Skeletal muscle cell (primary cell): ENCODE results near the gene ARIH2.
A peak's percentile ranks its signal among the peaks of the same experiment; 100 is the strongest.

Source experiments
- DNase-seq: peaks from one replicate; pipeline ENCODE4 v3.0.0-alpha.2; 2010; ENCODE audit warnings: low read depth
- H3K4me3 ChIP-seq: 2 replicates; pipeline ENCODE4 v1.5.1; 2011; ENCODE audit warnings: low read depth, mild to moderate bottlenecking, control low read depth, low read length, moderate library complexity

The ARIH2 gene

DNA sequence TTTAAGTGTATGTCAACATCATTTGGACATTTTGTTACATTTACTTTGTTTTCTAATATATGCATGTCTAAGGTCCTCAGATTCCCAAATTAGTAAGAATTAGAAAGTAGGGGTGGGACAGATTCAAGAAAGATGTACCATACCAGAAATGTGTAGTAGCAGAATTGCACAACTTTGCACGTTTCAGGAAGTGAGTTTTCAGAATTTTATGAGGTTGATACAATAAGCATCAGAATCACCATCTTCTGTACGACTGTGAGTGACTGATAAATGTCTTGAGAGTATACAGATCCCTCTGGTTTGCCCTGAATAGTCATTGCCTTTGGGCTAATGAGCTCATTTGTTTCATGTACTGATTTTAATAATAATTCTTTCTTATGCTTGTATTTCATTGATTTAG, 9.3 kb downstream of the ARIH2 start:
- H3K4me3 ChIP-seq: no peak overlapping the region
- DNase-seq: no peak

GRCh38 chr3:48928679-48929078, 10.0 kb downstream of the ARIH2 start:
- no peak overlapping the region for H3K4me3 ChIP-seq
- DNase-seq: no peak

GRCh38 chr3:48929358-48930035, 10.9 kb downstream of the ARIH2 start:
- DNase-seq: no peak
- H3K4me3 ChIP-seq: no peak overlapping the region

DNA sequence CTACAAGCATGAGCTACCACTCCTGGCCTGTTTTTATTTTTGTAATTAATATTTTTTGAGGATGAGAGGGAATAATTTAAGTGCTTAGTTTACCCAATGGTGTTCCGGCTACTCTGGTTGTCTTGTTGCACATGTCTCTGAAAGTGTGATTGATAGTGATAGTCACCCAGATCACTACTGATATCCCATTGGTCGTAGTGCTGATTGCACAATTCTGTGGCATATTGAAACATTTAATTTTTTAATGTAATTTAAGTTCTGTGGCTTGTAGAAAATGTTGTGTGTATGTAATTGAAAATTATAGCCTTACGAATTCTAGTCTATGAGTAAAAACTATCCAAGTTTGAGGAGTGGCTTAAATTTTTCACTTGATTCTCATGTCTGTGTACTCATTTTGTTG, 11.9 kb downstream of the ARIH2 start:
- no peak for DNase-seq
- H3K4me3 ChIP-seq: no peak overlapping the region

- DNase-seq: no peak
- H3K4me3 ChIP-seq: no peak overlapping the region
These were observed 13.4 kb downstream of the ARIH2 start for GRCh38 chr3:48931944-48932580.

DNA sequence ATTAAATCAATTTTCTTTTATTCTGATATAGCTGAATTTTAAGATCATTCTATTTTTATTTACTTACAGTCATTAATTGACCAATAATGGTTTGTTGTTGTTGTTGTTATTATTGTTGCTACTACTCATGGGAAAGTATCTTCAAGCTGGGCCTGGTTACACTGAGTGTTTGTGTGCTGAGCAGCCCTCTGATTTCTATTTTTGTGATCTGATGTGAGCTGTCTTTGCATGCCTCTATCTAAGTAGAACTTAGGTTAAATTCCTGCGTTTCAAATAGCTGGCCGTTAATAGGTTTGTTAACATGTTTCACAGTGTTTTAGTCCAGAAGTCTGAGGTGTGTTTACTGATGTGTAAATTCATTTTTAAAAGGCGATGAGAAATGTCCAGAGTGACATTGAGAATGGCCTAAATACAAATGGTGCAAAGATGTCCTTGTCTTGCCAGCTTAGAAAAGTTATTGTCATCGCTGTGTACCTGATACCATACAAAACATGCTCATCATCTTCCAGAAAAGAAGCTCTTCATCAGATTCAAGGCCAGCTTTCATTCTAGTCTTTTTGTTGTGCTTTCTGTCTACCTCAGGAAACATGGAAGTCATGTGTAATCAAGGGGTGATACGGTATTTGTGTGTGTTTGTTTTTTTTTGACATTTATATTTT, 15.8 kb downstream of the ARIH2 start:
- no peak for DNase-seq
- H3K4me3 ChIP-seq: no peak overlapping the region

DNA sequence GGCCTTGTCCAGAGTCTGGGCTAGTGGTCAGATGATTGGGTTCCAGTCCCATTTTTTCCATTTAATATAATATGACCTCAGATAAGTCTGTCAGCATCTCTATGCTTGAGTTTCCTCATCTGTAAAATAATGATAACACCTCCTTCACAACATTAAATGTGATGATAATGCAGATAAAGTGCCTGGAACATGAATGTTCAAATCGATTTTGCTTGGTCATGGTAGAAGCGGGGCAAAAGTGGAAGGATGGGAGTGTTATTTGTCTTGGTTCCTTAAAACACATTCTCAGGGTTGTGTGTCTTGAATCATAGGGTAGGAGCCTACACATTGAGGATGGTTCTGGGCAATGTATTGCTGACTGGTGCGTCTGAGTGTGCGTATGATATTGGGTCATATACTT, 16.9 kb downstream of the ARIH2 start:
- no peak for DNase-seq
- no peak overlapping the region for H3K4me3 ChIP-seq

GRCh38 chr3:48938156-48938555, 19.5 kb downstream of the ARIH2 start:
- no peak overlapping the region for H3K4me3 ChIP-seq
- no peak for DNase-seq

DNA sequence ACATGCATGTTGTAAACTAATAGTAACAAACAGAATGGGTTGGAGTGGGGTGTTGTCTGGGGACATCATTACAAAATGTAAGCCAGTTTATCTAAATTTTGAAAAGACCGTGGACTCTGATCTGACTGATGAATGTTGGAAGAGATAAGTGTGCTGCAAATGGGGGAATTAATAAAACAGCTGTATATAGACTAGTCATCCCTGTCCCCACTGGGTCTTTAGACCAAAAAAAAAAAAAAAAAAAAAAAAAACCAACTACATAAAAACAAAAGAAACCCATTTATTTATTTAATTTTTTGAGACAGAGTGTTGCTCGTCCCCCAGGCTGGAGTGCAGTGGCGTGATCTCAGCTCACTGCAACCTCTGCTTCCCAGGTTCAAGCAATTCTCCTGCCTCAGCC, 20.0 kb downstream of the ARIH2 start:
- no peak overlapping the region for H3K4me3 ChIP-seq
- no peak for DNase-seq

DNA sequence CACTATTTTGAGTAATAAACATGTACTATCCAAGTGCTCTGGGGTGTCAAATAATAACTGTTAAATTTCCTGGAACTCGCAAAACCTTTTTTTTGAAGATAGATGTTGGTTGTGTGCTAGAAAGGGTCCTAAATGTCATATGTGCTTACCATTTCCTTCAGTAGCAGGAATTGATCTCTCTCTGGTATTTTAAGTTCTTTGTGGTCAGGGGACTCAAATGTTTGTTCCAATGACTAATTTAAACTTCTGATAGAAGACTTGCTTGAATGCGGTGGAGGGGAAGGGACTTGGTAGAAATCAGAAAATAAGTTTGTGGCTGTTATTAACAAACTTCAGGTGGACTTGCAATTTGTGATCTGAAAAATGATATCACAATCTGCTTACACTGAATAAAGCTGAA, 26.8 kb downstream of the ARIH2 start:
- DNase-seq: no peak

DNA sequence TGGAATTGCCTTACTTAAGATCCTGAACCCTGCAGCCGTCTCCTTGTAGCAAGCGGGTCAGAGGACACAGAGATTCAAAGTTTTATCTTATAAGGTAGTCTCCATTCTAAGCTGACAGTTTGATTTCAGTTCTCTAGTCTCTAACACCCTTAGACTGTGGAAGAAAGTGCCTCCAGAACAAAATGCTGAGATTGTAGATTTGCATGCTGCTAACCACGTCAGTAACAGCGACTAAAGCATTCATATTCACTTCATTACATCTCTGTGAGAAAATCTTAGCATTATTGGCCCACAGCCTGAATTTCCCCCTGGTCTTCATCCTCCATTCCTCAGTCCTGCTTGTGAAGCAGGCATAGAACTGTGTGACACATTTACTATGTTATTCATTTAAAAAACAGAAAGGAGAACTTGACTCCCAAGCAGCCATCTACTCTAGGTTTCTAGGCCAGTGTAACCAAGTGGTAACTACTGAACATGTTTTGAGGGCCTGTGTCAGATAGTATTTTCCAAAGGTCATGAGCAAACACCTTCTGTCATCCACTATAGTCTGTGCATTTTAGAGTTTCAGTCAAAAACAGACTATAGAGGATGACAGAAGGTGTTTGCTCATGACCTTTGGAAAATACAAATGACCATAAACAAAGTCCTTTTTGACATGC, 27.4 kb downstream of the ARIH2 start:
- H3K4me3 ChIP-seq: no peak overlapping the region
- no peak for DNase-seq

More for the DNA sequence above, 26.8 kb downstream of the ARIH2 start:
- no peak overlapping the region for H3K4me3 ChIP-seq

- no peak overlapping the region for H3K4me3 ChIP-seq
- DNase-seq: no peak
These were observed 30.7 kb downstream of the ARIH2 start for GRCh38 chr3:48949376-48949717.

GRCh38 chr3:48950051-48950450, 31.4 kb downstream of the ARIH2 start:
- H3K4me3 ChIP-seq: no peak overlapping the region
- no peak for DNase-seq

- DNase-seq: no peak
These were observed 33.1 kb downstream of the ARIH2 start for GRCh38 chr3:48951764-48952163.

DNA sequence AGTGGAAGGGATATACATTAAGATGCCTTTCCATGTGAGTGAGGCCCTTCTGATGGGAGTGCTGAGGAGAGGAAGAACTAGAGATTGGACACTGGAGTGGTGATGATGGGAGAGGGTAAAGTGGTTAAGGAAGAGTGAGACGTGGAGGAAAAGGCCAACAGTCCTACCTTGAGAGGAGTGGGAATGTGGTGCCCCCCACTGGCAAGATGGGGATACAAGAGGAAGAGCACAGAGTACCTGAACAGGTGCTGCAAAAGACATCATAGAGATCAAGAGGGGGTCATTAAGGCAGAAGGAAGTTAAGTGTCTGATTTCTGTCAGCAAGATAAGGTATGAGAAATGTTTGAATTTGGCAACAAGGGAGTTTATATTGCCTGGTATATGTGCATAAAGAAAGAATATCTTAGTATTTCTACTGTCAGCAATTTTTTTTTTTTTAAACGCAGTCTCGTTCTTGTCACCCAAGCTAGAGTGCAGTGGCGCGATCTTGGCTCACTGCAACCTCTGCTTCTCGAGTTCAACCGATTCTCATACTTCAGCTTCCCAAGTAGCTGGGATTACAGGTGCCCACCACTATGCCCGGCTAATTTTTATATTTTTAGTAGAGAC, 34.0 kb downstream of the ARIH2 start:
- no peak overlapping the region for H3K4me3 ChIP-seq
- DNase-seq: no peak

More at GRCh38 chr3:48951764-48952163, 33.1 kb downstream of the ARIH2 start:
- H3K4me3 ChIP-seq: no peak overlapping the region

DNA sequence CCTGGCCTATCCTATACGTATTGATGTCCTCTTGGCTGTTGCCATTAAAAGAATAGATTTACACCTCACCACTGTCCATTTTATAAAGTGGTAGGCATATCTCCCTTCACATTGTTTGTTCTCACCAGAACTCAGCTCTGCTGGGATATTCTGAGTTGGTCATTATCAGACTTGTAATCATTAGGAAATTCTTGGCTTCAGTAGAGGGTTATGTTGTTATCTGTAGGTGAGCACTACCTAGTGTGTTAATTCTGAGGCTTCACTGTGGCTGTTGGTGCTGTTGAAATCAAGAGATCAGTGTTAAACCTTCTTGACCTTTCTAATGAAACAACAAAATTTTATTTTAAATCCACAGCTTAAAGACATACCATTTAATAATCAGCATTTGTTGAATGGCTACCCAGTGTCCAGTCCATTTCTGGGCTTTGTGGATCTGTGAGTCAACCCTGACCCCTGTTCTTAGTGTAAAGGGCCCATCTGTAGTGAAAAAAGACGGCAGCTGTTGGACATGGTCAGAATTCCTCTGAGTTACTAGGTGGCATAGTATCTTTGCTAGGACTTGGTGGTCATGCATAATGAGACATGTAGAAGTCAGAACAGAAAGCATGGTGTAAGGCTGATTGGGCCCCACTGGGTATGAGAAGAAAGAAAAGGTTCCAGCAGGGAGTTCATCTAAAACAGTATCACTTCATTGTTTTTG, 38.5 kb downstream of the ARIH2 start:
- no peak overlapping the region for H3K4me3 ChIP-seq
- DNase-seq: no peak

DNA sequence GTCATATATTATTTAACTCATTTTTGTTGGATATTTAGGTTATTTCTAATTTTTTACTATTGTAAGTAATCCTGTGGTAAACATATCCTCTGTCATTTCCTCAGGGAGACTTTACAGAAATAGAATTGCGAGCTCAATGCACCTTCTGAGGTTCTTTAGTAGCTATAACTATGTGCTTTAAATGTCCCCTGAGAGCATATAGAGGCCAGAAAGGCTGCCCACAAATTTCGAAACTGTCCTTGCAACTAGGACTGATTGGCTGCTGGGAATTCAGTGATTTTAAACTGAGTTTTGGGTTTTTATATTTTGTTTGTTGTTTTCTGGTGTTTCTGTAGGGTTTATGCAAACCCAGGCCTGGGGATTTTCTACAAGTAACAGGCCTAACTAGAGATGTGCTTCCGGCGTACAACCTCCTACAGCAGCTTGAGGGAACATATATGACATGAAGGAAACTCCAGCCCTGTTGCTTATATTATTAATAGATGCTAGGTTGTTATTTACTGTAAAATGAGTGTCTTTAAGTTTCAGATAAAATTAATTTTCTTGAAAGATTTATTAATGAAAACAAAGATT, 42.3 kb downstream of the ARIH2 start:
- H3K4me3 ChIP-seq: no peak overlapping the region
- peak; percentile 63 for DNase-seq

DNA sequence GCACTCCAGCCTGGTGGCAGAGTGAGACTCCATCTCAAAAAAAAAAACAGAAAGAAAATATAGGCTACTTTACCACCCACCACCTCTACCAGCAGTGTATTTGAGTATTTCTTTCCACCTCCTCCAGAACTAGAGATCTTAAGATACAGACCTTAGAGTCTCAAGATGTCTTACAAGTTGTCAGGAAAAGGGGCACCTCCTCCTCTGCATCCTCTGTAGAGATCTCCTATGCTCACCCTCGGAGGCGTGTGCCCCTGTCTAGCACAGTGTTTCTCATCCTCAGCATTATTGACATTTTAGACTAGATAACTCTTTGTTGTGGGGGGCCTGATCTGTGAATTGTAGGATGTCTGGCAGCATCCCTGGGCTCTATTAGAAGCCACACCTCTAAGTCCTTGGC, 43.7 kb downstream of the ARIH2 start:
- DNase-seq: no peak
- H3K4me3 ChIP-seq: no peak overlapping the region

DNA sequence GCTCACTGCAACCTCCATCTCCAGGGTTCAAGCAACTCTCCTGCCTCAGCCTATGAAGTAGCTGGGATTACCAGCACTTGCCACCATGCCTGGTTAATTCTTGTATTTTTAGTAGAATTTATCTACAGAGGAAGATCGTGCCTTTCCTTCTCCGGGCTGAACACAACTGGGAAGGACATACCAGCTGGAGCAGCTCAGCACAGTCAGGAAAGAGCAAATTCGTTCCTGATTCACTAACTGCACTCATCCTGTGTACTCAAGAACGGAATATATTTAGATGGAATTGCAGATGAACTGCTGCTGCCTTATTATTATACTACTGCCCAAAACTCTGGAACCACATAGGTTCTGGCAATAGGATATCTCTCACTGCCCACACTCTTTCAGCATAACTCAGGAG, 44.3 kb downstream of the ARIH2 start:
- no peak for DNase-seq

More for the DNA sequence above, 44.3 kb downstream of the ARIH2 start:
- no peak overlapping the region for H3K4me3 ChIP-seq
